HEK293 (cell line): ENCODE data around the gene CDK6.

ENCODE experiments used
- CTCF ChIA-PET: fragments of 350-600 bp; formaldehyde crosslinking; extraction: SDS; loops from one replicate; lab custom pipeline; 2021; ENCODE audit warnings: antibody characterized with exemption; lab: Yijun Ruan, JAX
- POLR2A ChIA-PET: fragments of 300-600 bp; formaldehyde crosslinking; extraction: SDS; loops from one replicate; lab custom pipeline; 2020; ENCODE audit warnings: antibody characterized with exemption, inconsistent platforms; lab: Yijun Ruan, JAX
- H3K27ac ChIP-seq: fragments of 200-500 bp; sonication (Bioruptor generic); 2 replicates; pipeline ENCODE4 v1.5.1; 2014; ENCODE audit warnings: low read depth, low read length, control low read depth, inconsistent platforms; ENCODE audit errors: extremely low read depth
- H3K36me3 ChIP-seq, 2 experiments: fragments of 200-500 bp in 1 of 2; sonication (Bioruptor generic) in 1 of 2; 1 replicate in 1 of 2; 2 replicates in 1 of 2; pipeline ENCODE4 v1.5.1; 2014 to 2017; ENCODE audit warnings: inconsistent platforms in 2 of 2, low read length in 2 of 2; ENCODE audit not compliant: control insufficient read depth in 2 of 2, insufficient read depth in 1 of 2
- H3K4me1 ChIP-seq: fragments of 200-500 bp; sonication (Bioruptor generic); 2 replicates; pipeline ENCODE4 v1.5.1; 2014; ENCODE audit warnings: mild to moderate bottlenecking, low read length, inconsistent platforms; ENCODE audit not compliant: control insufficient read depth, insufficient read depth
- H3K4me3 ChIP-seq: 2 replicates; pipeline ENCODE4 v1.5.1; 2011; ENCODE audit warnings: low read depth, mild to moderate bottlenecking, control low read depth, low read length, moderate library complexity
- H3K9me3 ChIP-seq: fragments of 200-500 bp; sonication (Bioruptor generic); 2 replicates; pipeline ENCODE4 v1.5.1; 2014; ENCODE audit warnings: low read depth, low read length, inconsistent platforms; ENCODE audit not compliant: control insufficient read depth, insufficient read depth
- GLIS1 ChIP-seq: fragments of 450-650 bp; formaldehyde crosslinking; IDR thresholded peaks from 2 replicates; pipeline ENCODE4 v1.5.1; 2016; ENCODE audit warnings: missing biosample characterization, missing genetic modification characterization
- KLF8 ChIP-seq: fragments of 450-650 bp; formaldehyde crosslinking; IDR thresholded peaks from 2 replicates; pipeline ENCODE4 v1.5.1; 2016; ENCODE audit warnings: missing biosample characterization, missing genetic modification characterization
- SP2 ChIP-seq: fragments of 450-650 bp; formaldehyde crosslinking; IDR thresholded peaks from 2 replicates; pipeline ENCODE4 v1.5.1; 2016; ENCODE audit warnings: missing biosample characterization, missing genetic modification characterization
- SP7 ChIP-seq: fragments of 450-650 bp; formaldehyde crosslinking; IDR thresholded peaks from 2 replicates; pipeline ENCODE4 v1.5.1; 2016; ENCODE audit warnings: missing biosample characterization, missing genetic modification characterization
- YY1 ChIP-seq: fragments of 450-650 bp; formaldehyde crosslinking; IDR thresholded peaks from 2 replicates; pipeline ENCODE4 v1.5.1; 2018; ENCODE audit warnings: missing biosample characterization, missing genetic modification characterization
- ZBTB20 ChIP-seq: fragments of 450-650 bp; formaldehyde crosslinking; IDR thresholded peaks from 2 replicates; pipeline ENCODE4 v1.5.1; 2016; ENCODE audit warnings: missing biosample characterization, missing genetic modification characterization
- ZFHX2 ChIP-seq: fragments of 450-650 bp; formaldehyde crosslinking; conservative IDR thresholded peaks from 2 replicates; pipeline ENCODE4 v1.5.1; 2016; ENCODE audit warnings: missing biosample characterization, missing genetic modification characterization
- ZNF175 ChIP-seq: fragments of 450-650 bp; formaldehyde crosslinking; IDR thresholded peaks from 2 replicates; pipeline ENCODE4 v1.5.1; 2016; ENCODE audit warnings: missing biosample characterization, missing genetic modification characterization
- ZNF2 ChIP-seq: fragments of 450-650 bp; formaldehyde crosslinking; IDR thresholded peaks from 2 replicates; pipeline ENCODE4 v1.5.1; 2016; ENCODE audit warnings: missing biosample characterization, missing genetic modification characterization
- ZNF214 ChIP-seq: fragments of 450-650 bp; formaldehyde crosslinking; IDR thresholded peaks from 2 replicates; pipeline ENCODE4 v1.5.1; 2017; ENCODE audit warnings: missing biosample characterization, mild to moderate bottlenecking, missing genetic modification characterization, borderline replicate concordance
- ZNF26 ChIP-seq: fragments of 450-650 bp; formaldehyde crosslinking; IDR thresholded peaks from 2 replicates; pipeline ENCODE4 v1.5.1; 2016; ENCODE audit warnings: missing biosample characterization, missing genetic modification characterization
- ZNF302 ChIP-seq: fragments of 450-650 bp; formaldehyde crosslinking; IDR thresholded peaks from 2 replicates; pipeline ENCODE4 v1.5.1; 2016; ENCODE audit warnings: missing biosample characterization, missing genetic modification characterization, low read depth
- ZNF350 ChIP-seq: fragments of 450-650 bp; formaldehyde crosslinking; IDR thresholded peaks from 2 replicates; pipeline ENCODE4 v1.5.0; 2017; ENCODE audit warnings: missing biosample characterization, mild to moderate bottlenecking, missing genetic modification characterization
- ZNF366 ChIP-seq: fragments of 450-650 bp; formaldehyde crosslinking; conservative IDR thresholded peaks from 2 replicates; pipeline ENCODE4 v1.5.1; 2016; ENCODE audit warnings: missing biosample characterization, missing genetic modification characterization
- ZNF510 ChIP-seq: fragments of 450-650 bp; formaldehyde crosslinking; IDR thresholded peaks from 2 replicates; pipeline ENCODE4 v1.5.1; 2018; ENCODE audit warnings: mild to moderate bottlenecking, missing genetic modification characterization, missing biosample characterization; ENCODE audit not compliant: insufficient replicate concordance
- ZNF518A ChIP-seq: fragments of 450-650 bp; formaldehyde crosslinking; conservative IDR thresholded peaks from 2 replicates; pipeline ENCODE4 v1.5.1; 2016; ENCODE audit warnings: low read depth, missing biosample characterization, missing genetic modification characterization
- ZNF529 ChIP-seq: fragments of 450-650 bp; formaldehyde crosslinking; IDR thresholded peaks from 2 replicates; pipeline ENCODE4 v1.5.1; 2017; ENCODE audit warnings: missing genetic modification characterization, missing biosample characterization; ENCODE audit not compliant: insufficient replicate concordance
- ZNF585B ChIP-seq: fragments of 450-650 bp; formaldehyde crosslinking; IDR thresholded peaks from 2 replicates; pipeline ENCODE4 v1.5.1; 2016; ENCODE audit warnings: missing biosample characterization, missing genetic modification characterization
- ZNF596 ChIP-seq: fragments of 450-650 bp; IDR thresholded peaks from 2 replicates; pipeline ENCODE4 v1.5.0; 2018; ENCODE audit warnings: missing biosample characterization, mild to moderate bottlenecking, missing genetic modification characterization, moderate library complexity
- ZNF624 ChIP-seq: fragments of 450-650 bp; formaldehyde crosslinking; IDR thresholded peaks from 2 replicates; pipeline ENCODE4 v1.5.1; 2017; ENCODE audit warnings: missing biosample characterization, missing genetic modification characterization
- ZNF645 ChIP-seq: fragments of 450-650 bp; formaldehyde crosslinking; IDR thresholded peaks from 2 replicates; pipeline ENCODE4; 2016; ENCODE audit warnings: missing biosample characterization, missing genetic modification characterization
- ZNF677 ChIP-seq: fragments of 450-650 bp; IDR thresholded peaks from 2 replicates; pipeline ENCODE4 v1.5.0; 2018; ENCODE audit warnings: missing biosample characterization, mild to moderate bottlenecking, missing genetic modification characterization, moderate library complexity
- ZNF830 ChIP-seq: fragments of 450-650 bp; IDR thresholded peaks from 2 replicates; pipeline ENCODE4 v1.5.0; 2018; ENCODE audit warnings: missing biosample characterization, missing genetic modification characterization, low read depth, mild to moderate bottlenecking, moderate library complexity

Gene CDK6

GRCh38 chr7:92629779-92630178 is 206.6 kb downstream of the CDK6 start:
- Histone ChIP-seq H3K9me3 (no peaks in the 10 kb centered on the region), H3K4me1 (peaks cover 18% of the 10 kb centered on the region), H3K4me3 (no peak overlapping the region), H3K36me3 (no peaks in the 10 kb centered on the region), H3K27ac (no peak overlapping the region)
- ChIA-PET CTCF (no interaction called here), POLR2A (no interaction called here)
- no peak for TF ChIP-seq ZNF830 (tag by site-specific recombination)
- TF ChIP-seq ZNF350 (tag by site-specific recombination) = no peak
- TF ChIP-seq, all 188 proteins: peak for 0

GRCh38 chr7:92627956-92628355 is 208.4 kb downstream of the CDK6 start:
- H3K4me1 ChIP-seq = peaks cover under 1% of the 10 kb centered on the region; the same call in 1 of the 2 replicates
- CTCF ChIA-PET = interaction anchor here (0.5 kb wide), 1 partner anchor 737 kb away, joined by 7 read pairs; no protein-coding TSS in a partner anchor
- no peaks in the 10 kb centered on the region for H3K36me3 ChIP-seq
- H3K27ac ChIP-seq = no peak overlapping the region
- TF ChIP-seq ZFHX2 (tag by site-specific recombination) (no peak), ZNF645 (no peak), ZNF302 (tag by site-specific recombination) (no peak), KLF8 (tag by site-specific recombination) (no peak)
- no peaks in the 10 kb centered on the region for H3K9me3 ChIP-seq
- POLR2A ChIA-PET = no interaction called here
- no peak overlapping the region for H3K4me3 ChIP-seq

- POLR2A ChIA-PET = no interaction called here
- Histone ChIP-seq H3K4me3 (no peak overlapping the region), H3K36me3 (no peaks in the 10 kb centered on the region)
- TF ChIP-seq ZNF624 (tag by site-specific recombination) (no peak), ZNF529 (tag by site-specific recombination) (no peak), SP7 (tag by site-specific recombination) (no peak), ZNF596 (tag by site-specific recombination) (no peak), ZBTB20 (no peak), ZNF366 (no peak), ZNF585B (tag by site-specific recombination) (no peak), ZNF510 (no peak), GLIS1 (no peak)
- TF ChIP-seq, all 188 proteins: peak for 0
- no peak overlapping the region for H3K27ac ChIP-seq
- H3K9me3 ChIP-seq = no peaks in the 10 kb centered on the region
- CTCF ChIA-PET = no interaction called here
- no peaks in the 10 kb centered on the region for H3K4me1 ChIP-seq
Observed at GRCh38 chr7:92626281-92626809, 210.0 kb downstream of the CDK6 start.

GRCh38 chr7:92625617-92626016 is 210.8 kb downstream of the CDK6 start:
- H3K9me3 ChIP-seq = no peaks in the 10 kb centered on the region
- H3K27ac ChIP-seq = no peak overlapping the region
- no peaks in the 10 kb centered on the region for H3K4me1 ChIP-seq
- ChIA-PET CTCF (interaction anchor here (1.3 kb wide), 1 partner anchor 35 kb away, joined by 3 read pairs; no protein-coding TSS in a partner anchor), POLR2A (no interaction called here)
- no peaks in the 10 kb centered on the region for H3K36me3 ChIP-seq
- no peak overlapping the region for H3K4me3 ChIP-seq
- TF ChIP-seq ZNF677 (tag by site-specific recombination) = no peak
- TF ChIP-seq ZNF2 (tag by site-specific recombination) = no peak
- no peak for TF ChIP-seq ZNF26 (tag by site-specific recombination)
- TF ChIP-seq YY1 (tag by site-specific recombination) = no peak
- TF ChIP-seq ZNF518A (tag by site-specific recombination) = no peak
- no peak for TF ChIP-seq ZNF175 (tag by site-specific recombination)
- TF ChIP-seq ZNF214 (tag by site-specific recombination) = no peak
- no peak for TF ChIP-seq SP2 (tag by site-specific recombination)
